K562 (cell line): ENCODE measurements around the gene SELENOT. TPM values are rescaled to one million over a fixed set of nuclear protein-coding genes. Genes with fewer than 3 reads are reported as not detected.

Experiments
- ATAC-seq: fragments of 200-7000 bp; cut with Tn5 transposase; 3 replicates; pipeline ENCODE4 v1.9.1; 2020; ENCODE audit warnings: moderate library complexity
- Bru-seq: library from RNA; stranded (reverse); fragments of 400-500 nt; gene quantifications from one replicate; lab custom pipeline; 2021; lab: Mats Ljungman, UMichigan
- BruChase-seq, 2 experiments: library from RNA; stranded (reverse); fragments of 400-500 nt; gene quantifications; one replicate each; lab custom pipeline; 2021; lab: Mats Ljungman, UMichigan
- BruUV-seq: library from RNA; stranded (reverse); fragments of 400-500 nt; replicated peaks from 2 replicates; lab custom pipeline; 2021; lab: Mats Ljungman, UMichigan
- CTCF ChIA-PET: fragments of 300-600 bp; formaldehyde crosslinking; extraction: SDS; loops from one replicate; lab custom pipeline; 2021; ENCODE audit warnings: low intra/inter-chr PET ratio; lab: Yijun Ruan, JAX
- POLR2A ChIA-PET: fragments of 300-600, 350-650 bp; sonication (Branson Sonifier 250); formaldehyde crosslinking; extraction: SDS; loops from one replicate; lab custom pipeline; 2021; ENCODE audit warnings: antibody characterized with exemption, inconsistent platforms; lab: Yijun Ruan, JAX
- DNase-seq, 4 experiments: peaks; one replicate each; pipeline versions ENCODE4 v3.0.0 to v3.0.0-alpha.2; 2011 to 2018; ENCODE audit warnings: low spot score in 3 of 4, mixed read lengths in 3 of 4; ENCODE audit errors: extremely low read depth in 1 of 4
- FAIRE-seq: peaks from 2 replicates; lab custom pipeline; 2011; peaks lifted over from hg19 to GRCh38; lab: Jason Lieb, UNC
- H2AFZ ChIP-seq: 2 replicates; pipeline ENCODE4 v1.6.0; 2011; ENCODE audit warnings: low read depth, low read length, control low read depth, inconsistent platforms
- H3K27ac ChIP-seq: fragments of 200-600 bp; 3 replicates; pipeline ENCODE4 v1.8.0; 2011; ENCODE audit warnings: low read depth, mild to moderate bottlenecking, control low read depth, inconsistent platforms, low read length, moderate library complexity, mixed read lengths; ENCODE audit errors: extremely low read depth
- H3K27me3 ChIP-seq, 2 experiments: fragments of 300-600 bp in 1 of 2; 2 replicates in 1 of 2; 3 replicates in 1 of 2; pipeline versions ENCODE4 v1.6.0 to v1.8.0; 2011; ENCODE audit warnings: inconsistent platforms in 2 of 2, low read length in 2 of 2, mild to moderate bottlenecking in 1 of 2, mixed read lengths in 1 of 2, moderate library complexity in 1 of 2; ENCODE audit not compliant: control insufficient read depth in 2 of 2, insufficient read depth in 2 of 2
- H3K36me3 ChIP-seq: fragments of 300-600 bp; 3 replicates; pipeline ENCODE4 v1.8.0; 2011; ENCODE audit warnings: mild to moderate bottlenecking, low read length, inconsistent platforms; ENCODE audit not compliant: control insufficient read depth, insufficient read depth
- H3K4me1 ChIP-seq, 2 experiments: fragments of 200-600 bp in 1 of 2; replicated peaks in 1 of 2; 2 replicates in 1 of 2; 3 replicates in 1 of 2; pipeline versions ENCODE4 v1.5.1 to v1.8.0; 2011; ENCODE audit warnings: inconsistent platforms in 2 of 2, low read length in 2 of 2, mild to moderate bottlenecking in 1 of 2, mixed read lengths in 1 of 2, moderate library complexity in 1 of 2; ENCODE audit not compliant: control insufficient read depth in 2 of 2, insufficient read depth in 2 of 2
- H3K4me2 ChIP-seq: 2 replicates; pipeline ENCODE4 v1.6.1; 2011; ENCODE audit warnings: low read length, control low read depth, inconsistent platforms, mixed read lengths; ENCODE audit not compliant: insufficient read depth
- H3K4me3 ChIP-seq: fragments of 200-600 bp; sonication (generic), shearing (Covaris generic); 2 replicates; pipeline ENCODE4 v1.5.1; 2016; ENCODE audit warnings: control low read depth, inconsistent platforms
- H3K79me2 ChIP-seq: fragments of 200-600 bp; 3 replicates; pipeline ENCODE4 v1.8.0; 2011; ENCODE audit warnings: low read length, inconsistent platforms; ENCODE audit not compliant: control insufficient read depth, insufficient read depth
- H3K9ac ChIP-seq, 2 experiments: 2 replicates each; pipeline versions ENCODE4 v1.6.0 to v1.6.1; 2011; ENCODE audit warnings: low read depth in 2 of 2, low read length in 2 of 2, control low read depth in 1 of 2, inconsistent platforms in 1 of 2, mild to moderate bottlenecking in 1 of 2, mixed read lengths in 1 of 2; ENCODE audit not compliant: insufficient read depth in 1 of 2
- H3K9me1 ChIP-seq: one replicate; pipeline ENCODE4 v1.6.0; 2011; ENCODE audit warnings: inconsistent platforms, mild to moderate bottlenecking, low read length, moderate library complexity; ENCODE audit not compliant: control insufficient read depth, insufficient read depth
- H3K9me3 ChIP-seq: replicated peaks from 2 replicates; pipeline ENCODE4 v1.5.1; 2011; ENCODE audit warnings: low read depth, low read length, inconsistent platforms; ENCODE audit not compliant: control insufficient read depth, insufficient read depth
- H4K20me1 ChIP-seq: replicated peaks from 2 replicates; pipeline ENCODE4 v1.6.1; 2011; ENCODE audit warnings: low read length, inconsistent platforms, mixed read lengths; ENCODE audit not compliant: control insufficient read depth, insufficient read depth
- MAFG ChIP-seq: fragments of 450-650 bp; conservative IDR thresholded peaks from 2 replicates; pipeline ENCODE4 v1.6.1; 2016; ENCODE audit warnings: missing genetic modification characterization, missing compliant biosample characterization
- MTA3 ChIP-seq: fragments of 450-650 bp; formaldehyde crosslinking; IDR thresholded peaks from 2 replicates; pipeline ENCODE4 v1.6.1; 2017; ENCODE audit warnings: mild to moderate bottlenecking, borderline replicate concordance
- NFYB ChIP-seq: IDR thresholded peaks from 2 replicates; pipeline ENCODE4 v1.6.1; 2011; ENCODE audit warnings: mild to moderate bottlenecking, moderate library complexity; ENCODE audit not compliant: insufficient read length; ENCODE audit errors: extremely low read depth
- NR3C1 ChIP-seq: sonication (generic); formaldehyde crosslinking; IDR thresholded peaks from 2 replicates; pipeline ENCODE4 v1.8.1; 2022; ENCODE audit warnings: missing genetic modification reagents
- RB1 ChIP-seq: fragments of 450-650 bp; IDR thresholded peaks from 2 replicates; pipeline ENCODE4 v1.6.1; 2017; ENCODE audit warnings: low read depth, mild to moderate bottlenecking
- RBBP5 ChIP-seq: fragments of 200-600 bp; sonication (generic); IDR thresholded peaks from 2 replicates; pipeline ENCODE4 v1.6.1; 2012; ENCODE audit warnings: borderline replicate concordance, mild to moderate bottlenecking, low read length, control low read depth, inconsistent platforms; ENCODE audit not compliant: insufficient read depth, poor library complexity, severe bottlenecking
- RBM17 ChIP-seq: fragments of 200-400 bp; formaldehyde crosslinking; IDR thresholded peaks from 2 replicates; pipeline ENCODE4 v1.6.1; 2017; ENCODE audit warnings: low read depth, mild to moderate bottlenecking, low read length, borderline replicate concordance
- SIN3B ChIP-seq: fragments of 450-650 bp; IDR thresholded peaks from 2 replicates; pipeline ENCODE4 v1.6.1; 2017; ENCODE audit warnings: low read depth, mild to moderate bottlenecking, moderate library complexity
- TAF9B ChIP-seq: fragments of 450-650 bp; IDR thresholded peaks from 2 replicates; pipeline ENCODE4 v1.6.1; 2018; ENCODE audit warnings: mild to moderate bottlenecking; ENCODE audit not compliant: partially characterized antibody
- ZKSCAN8 ChIP-seq: fragments of 200-800 bp; sonication (Bioruptor generic); IDR thresholded peaks from 2 replicates; pipeline ENCODE4 v1.6.1; 2016; ENCODE audit warnings: missing genetic modification characterization, missing compliant biosample characterization
- ZNF197 ChIP-seq: fragments of 200-800 bp; sonication (Bioruptor generic); IDR thresholded peaks from 2 replicates; pipeline ENCODE4 v1.6.1; 2016; ENCODE audit warnings: low read depth, missing genetic modification characterization, missing compliant biosample characterization
- ZNF224 ChIP-seq: sonication (generic); formaldehyde crosslinking; IDR thresholded peaks from 2 replicates; pipeline ENCODE4 v1.8.0; 2022; ENCODE audit warnings: mild to moderate bottlenecking, missing genetic modification reagents
- ZNF655 ChIP-seq: fragments of 250-450 bp; sonication (Bioruptor Pico); IDR thresholded peaks from 2 replicates; pipeline ENCODE4 v1.5.0; 2021
- ZNF778 ChIP-seq: fragments of 450-650 bp; formaldehyde crosslinking; IDR thresholded peaks from 2 replicates; pipeline ENCODE4 v1.4.0; 2020; ENCODE audit warnings: mild to moderate bottlenecking, moderate library complexity
- WGBS: fragments of 100-300 bp; shearing (Covaris generic); methylation state at CpG from one replicate; pipeline ENCODE4 v1.1.6; 2016; ENCODE audit warnings: low coverage, mixed read lengths; ENCODE audit not compliant: insufficient coverage; ENCODE audit errors: missing lambda C conversion rate; 5-methylcytosine and 5-hydroxymethylcytosine counted together
- in situ Hi-C: fragments of 300-500 bp; cut with MboI; formaldehyde crosslinking; loops from 4 replicates; pipeline ENCODE4 v1.15.0; 2018; ENCODE audit warnings: inconsistent platforms, mixed read lengths
- intact Hi-C: fragments of 100-400 bp; cut with micrococcal nuclease; formaldehyde crosslinking; loops from 2 replicates; pipeline ENCODE4 v1.14.2; 2022
- long read RNA-seq, 3 experiments: library from polyadenylated mRNA in 2 of 3; library from RNA in 1 of 3; unstranded in 2 of 3; stranded (forward) in 1 of 3; transcript quantifications; one replicate each; pipeline ENCODE4 v2.0.0, GENCODE V29; 2019 to 2022
- polyA minus RNA-seq, 3 experiments: library from RNA; depleted of rRNA, polyadenylated mRNA; stranded (reverse); fragments of >200 nt; gene quantifications; 2 replicates each; pipeline ENCODE4 v1.2.3, GENCODE V29; 2011
- polyA plus RNA-seq, 8 experiments: library from polyadenylated mRNA; depleted of rRNA in 4 of 8; stranded (reverse) in 5 of 8; unstranded in 3 of 8; fragments of >200 nt; fragmentation: Nextera tagmentation in 2 of 8; fragmentation: Illumina TruSeq in 1 of 8; extraction: Ambion mirVana in 2 of 8; extraction: Trizol in 1 of 8; gene quantifications; 2 replicates each; pipeline versions ENCODE4 v1.2.1 to v1.2.3, GENCODE V29; 2011 to 2014; ENCODE audit warnings: inconsistent platforms in 1 of 8, missing spikeins in 1 of 8
- total RNA-seq, 7 experiments: library from RNA; depleted of rRNA in 6 of 7; stranded (reverse); fragments of >200 nt in 6 of 7; fragmentation: Illumina TruSeq in 2 of 7; extraction: Trizol in 2 of 7; gene quantifications; 2 replicates each; pipeline versions ENCODE4 v1.2.1 to v1.2.3, GENCODE V29; 2011 to 2021; ENCODE audit warnings: low replicate concordance in 1 of 7

The SELENOT gene
- 133 and 136 TPM in 2 replicates for total RNA-seq (2011; cell fraction: chromatin; rRNA removed; ENCODE audit: low replicate concordance)
- 117 and 123 TPM in 2 replicates for total RNA-seq (2011; cell fraction: nucleolus; rRNA removed)
- 217 and 281 TPM in 2 replicates for total RNA-seq (2011; cell fraction: nucleoplasm; rRNA removed)
- total RNA-seq (2014; rRNA removed) (33.0 and 107 TPM in 2 replicates), total RNA-seq (2014; rRNA removed; fragmentation: Illumina TruSeq; extraction: Trizol) (91.9 and 96.1 TPM in 2 replicates), total RNA-seq (2015; rRNA removed; fragmentation: Illumina TruSeq; extraction: Trizol) (64.5 and 65.0 TPM in 2 replicates), total RNA-seq (2021) (72.0 and 74.0 TPM in 2 replicates), polyA plus RNA-seq (2011; rRNA removed) (273 and 411 TPM in 2 replicates), polyA plus RNA-seq (2014; fragmentation: Illumina TruSeq; extraction: Trizol) (132 and 151 TPM in 2 replicates), polyA plus RNA-seq (2014; fragmentation: Nextera tagmentation; extraction: Ambion mirVana) (100 to 1,000 TPM; 261 to 317 TPM), polyA plus RNA-seq (2014; rRNA removed) (67.4 and 84.2 TPM in 2 replicates), polyA minus RNA-seq (2011; rRNA and poly(A)+ RNA removed) (314 and 366 TPM in 2 replicates), Bru-seq, nascent RNA (percentile 94 among the genes with signal in this experiment), BruChase-seq, experiment 1, labeled RNA remaining after a 2-hour chase (percentile 93 among the genes with signal in this experiment), BruChase-seq, experiment 2, labeled RNA remaining after a 6-hour chase (percentile 92 among the genes with signal in this experiment)
- 213 and 267 TPM in 2 replicates for polyA plus RNA-seq (2011; cell fraction: cytosol; rRNA removed)
- 157 and 163 TPM in 2 replicates for polyA plus RNA-seq (2011; cell fraction: nucleus; rRNA removed)
- 69.8 and 94.5 TPM in 2 replicates for polyA plus RNA-seq (2012)
- polyA minus RNA-seq (2011; cell fraction: cytosol; rRNA and poly(A)+ RNA removed) = 55.2 and 99.0 TPM in 2 replicates
- 27.2 and 43.2 TPM in 2 replicates for polyA minus RNA-seq (2011; cell fraction: nucleus; rRNA and poly(A)+ RNA removed)
- long read RNA-seq, experiment 1, transcript SELENOT-205 (6 exons, 1,078 nt) = minor isoform, 9 of 242 reads
- long read RNA-seq, experiment 1, transcript SELENOT-202 (6 exons, 3,469 nt) = major isoform, 201 of 242 reads
- long read RNA-seq, experiment 1, partial matches to known transcripts = 3 of 242 reads
- long read RNA-seq, experiment 1, other reads (novel, unspliced or antisense) = 24 of 242 reads
- long read RNA-seq, experiment 2, transcript SELENOT-202 (6 exons, 3,469 nt) = major isoform, 20 of 43 reads
- long read RNA-seq, experiment 2, partial matches to known transcripts = 1 of 43 reads
- long read RNA-seq, experiment 2, other reads (novel, unspliced or antisense) = 21 of 43 reads
- long read RNA-seq, experiment 3, transcript SELENOT-202 (6 exons, 3,469 nt) = major isoform, 100 of 118 reads
- long read RNA-seq, experiment 3, transcript SELENOT-205 (6 exons, 1,078 nt) = minor isoform, 7 of 118 reads
- long read RNA-seq, experiment 3, partial matches to known transcripts = 2 of 118 reads
- long read RNA-seq, experiment 3, other reads (novel, unspliced or antisense) = 6 of 118 reads

- FAIRE-seq (peak; percentile 89), DNase-seq (peak; percentile 97 to 98 (median 98)), ATAC-seq (peak; percentile 82)
- H3K27me3 ChIP-seq = no peaks in the 10 kb centered on the region
- CTCF ChIA-PET = interaction anchor here (0.6 kb wide), 1 partner anchor 11 kb away, joined by 5 read pairs; no protein-coding TSS in a partner anchor
- peaks cover 11% of the 10 kb centered on the region; the same call in 1 of the 2 replicates for H4K20me1 ChIP-seq
- WGBS = under 1% methylated on average over 62 of the region's 69 CpGs
- in situ Hi-C loops = no loop called here
- H3K9me1 ChIP-seq = no peaks in the 10 kb centered on the region
- H3K4me1 ChIP-seq = peaks cover 16 to 40% of the 10 kb centered on the region in 2 experiments
- POLR2A ChIA-PET = interaction anchor here (0.6 to 2.0 kb wide), 9 partner anchors 9 to 733 kb away, joined by 3 to 9 read pairs (median 4); no protein-coding TSS in a partner anchor
- peaks cover 98% of the 10 kb centered on the region for H3K79me2 ChIP-seq
- intact Hi-C loops = loop anchor here (1.0 to 10.0 kb wide), 4 partner anchors 56 to 1671 kb away; partner anchors contain the start of gene ERICH6
- peak within 1 kb of the TSS; percentile 94 for H3K4me3 ChIP-seq
- peak within 1 kb of the TSS; percentile 80 for H2AFZ ChIP-seq
- peak within 1 kb of the TSS; percentile 84 for H3K27ac ChIP-seq
- H3K4me2 ChIP-seq = peak within 1 kb of the TSS; percentile 87
- H3K36me3 ChIP-seq = peaks cover 20% of the 10 kb centered on the region
- no TSS peak for BruUV-seq
- H3K9ac ChIP-seq = peak within 1 kb of the TSS; percentile 80 to 97
- H3K9me3 ChIP-seq = no peaks in the 10 kb centered on the region
- TF ChIP-seq ZKSCAN8 (CRISPR knock-in tag) (no peak), TAF9B (peak; percentile 95), ZNF778 (no peak), SIN3B (0 out of 2 replicates have a peak, but pooled peaks have one; percentile 50), ZNF655 (no peak), NFYB (no peak), NR3C1 (no peak), ZNF224 (CRISPR knock-in tag) (peak; percentile 86), MAFG (tag) (no peak), RBBP5 (peak; percentile 91), MTA3 (peak; percentile 74), RB1 (peak; percentile 17; the same call in 1 of the 2 replicates), RBM17 (no peak), ZNF197 (CRISPR knock-in tag) (no peak)
Observed at GRCh38 chr3:150603153-150603979, at the start of gene SELENOT. SELENOT (plus strand) TSS chr3:150603321; CDS start chr3:150603363, 42 bp downstream.
